HG03064 (cell line): ENCODE results near the gene TMC4.
"Not testable (repeated sequence)": the region's sequence is repeated elsewhere in the genome, so short reads cannot be mapped to it uniquely, and the experiment has no call there.

Source experiments
- ATAC-seq: cut with Tn5 transposase; IDR thresholded peaks from one replicate; pipeline ENCODE4 v1.9.1; 2021; ENCODE audit warnings: low read depth; ENCODE audit not compliant: unreplicated experiment

TMC4 gene

GRCh38 chr19:54180691-54181091 lies 7.7 kb upstream of the TMC4 start:
- no peak for ATAC-seq

- ATAC-seq: no peak
These were observed 7.0 kb upstream of the TMC4 start for GRCh38 chr19:54179921-54180461.

- no peak for ATAC-seq
These were observed 6.4 kb upstream of the TMC4 start for GRCh38 chr19:54179262-54179852.

GRCh38 chr19:54178581-54179261 lies 5.8 kb upstream of the TMC4 start:
- no peak for ATAC-seq

GRCh38 chr19:54173951-54174834 lies 1.2 kb upstream of the TMC4 start:
- ATAC-seq: no peak

- no peak for ATAC-seq
These were observed 369 bp upstream of the TMC4 start for GRCh38 chr19:54173359-54173699.

- not testable (repeated sequence) for ATAC-seq
These were observed 1.1 kb downstream of the TMC4 start for GRCh38 chr19:54171736-54172431.

GRCh38 chr19:54169149-54169740 lies 3.7 kb downstream of the TMC4 start:
- no peak for ATAC-seq

- no peak for ATAC-seq
These were observed 4.6 kb downstream of the TMC4 start for GRCh38 chr19:54168174-54168917.

GRCh38 chr19:54165222-54165621 lies 7.7 kb downstream of the TMC4 start:
- no peak for ATAC-seq

GRCh38 chr19:54164369-54165068 lies 8.4 kb downstream of the TMC4 start:
- no peak for ATAC-seq

GRCh38 chr19:54162884-54163283 lies 10.1 kb downstream of the TMC4 start:
- ATAC-seq: no peak

GRCh38 chr19:54162241-54162805 lies 10.6 kb downstream of the TMC4 start:
- ATAC-seq: no peak

- no peak for ATAC-seq
These were observed 12.1 kb downstream of the TMC4 start for GRCh38 chr19:54160854-54161253.

- peak; percentile 5 for ATAC-seq
These were observed 12.7 kb downstream of the TMC4 start for GRCh38 chr19:54160182-54160811.

GRCh38 chr19:54159352-54160181 lies 13.4 kb downstream of the TMC4 start, which contains the start of gene LENG1:
TSS of gene LENG1 (minus strand) at chr19:54159721. CDS start at chr19:54159695, 26 bp downstream.
- peak; percentile 79 for ATAC-seq

GRCh38 chr19:54158812-54159351 lies 14.1 kb downstream of the TMC4 start:
- no peak for ATAC-seq
